GM23338 (cell line): ENCODE data around the gene PHLDB1. TPM values are rescaled to one million over a fixed set of nuclear protein-coding genes. Genes with fewer than 3 reads are reported as not detected.

ENCODE experiments used
- ATAC-seq: fragments of 200-7000 bp; cut with Tn5 transposase; 3 replicates; pipeline ENCODE4 v1.9.1; 2020
- DNase-seq: peaks from one replicate; pipeline ENCODE4 v3.0.0-alpha.2; 2015; ENCODE audit warnings: low spot score
- H2AFZ ChIP-seq: fragments of 200-600 bp; sonication (generic); 2 replicates; pipeline ENCODE4 v1.8.0; 2016; ENCODE audit warnings: antibody characterized with exemption, mild to moderate bottlenecking, moderate library complexity
- H3F3A ChIP-seq: fragments of 200-600 bp; sonication (generic); replicated peaks from 2 replicates; pipeline ENCODE4 v1.8.0; 2017; ENCODE audit warnings: antibody characterized with exemption, mixed run types, low read depth
- H3K27ac ChIP-seq: fragments of 200-600 bp; sonication (generic); 2 replicates; pipeline ENCODE4 v1.6.1; 2016; ENCODE audit warnings: low read depth
- H3K27me3 ChIP-seq: fragments of 200-600 bp; sonication (generic); 2 replicates; pipeline ENCODE4 v1.8.0; 2016; ENCODE audit warnings: mild to moderate bottlenecking, mixed run types, moderate library complexity; ENCODE audit not compliant: insufficient read depth
- H3K36me3 ChIP-seq: fragments of 200-600 bp; sonication (generic); 2 replicates; pipeline ENCODE4 v1.8.0; 2016; ENCODE audit warnings: mild to moderate bottlenecking; ENCODE audit not compliant: insufficient read depth
- H3K4me1 ChIP-seq: fragments of 200-600 bp; sonication (generic); 2 replicates; pipeline ENCODE4 v1.8.0; 2016; ENCODE audit warnings: mild to moderate bottlenecking, moderate library complexity; ENCODE audit not compliant: insufficient read depth
- H3K4me2 ChIP-seq: fragments of 200-600 bp; sonication (generic); 2 replicates; pipeline ENCODE4 v1.7.1; 2017; ENCODE audit warnings: mixed run types
- H3K4me3 ChIP-seq: fragments of 200-600 bp; sonication (generic); 2 replicates; pipeline ENCODE4 v1.6.1; 2016; ENCODE audit warnings: mixed run types
- H3K79me2 ChIP-seq: fragments of 200-600 bp; sonication (generic); replicated peaks from 2 replicates; pipeline ENCODE4 v1.8.0; 2017; ENCODE audit warnings: mild to moderate bottlenecking; ENCODE audit not compliant: insufficient read depth
- H3K9me2 ChIP-seq: fragments of 200-600 bp; sonication (generic); 2 replicates; pipeline ENCODE4 v1.8.0; 2017; ENCODE audit not compliant: insufficient read depth
- H4K20me1 ChIP-seq: fragments of 200-600 bp; sonication (generic); replicated peaks from 2 replicates; pipeline ENCODE4 v1.8.0; 2017; ENCODE audit warnings: mild to moderate bottlenecking; ENCODE audit not compliant: insufficient read depth
- H3K27ac Mint-ChIP-seq: 2 replicates; pipeline ENCODE4 v1.8.0; 2020; ENCODE audit warnings: inconsistent platforms, mild to moderate bottlenecking, moderate library complexity, mixed read lengths
- H3K27me3 Mint-ChIP-seq: 3 replicates; pipeline ENCODE4 v1.8.0; 2022; ENCODE audit warnings: low read depth, mild to moderate bottlenecking, moderate library complexity, mixed read lengths, inconsistent platforms; ENCODE audit not compliant: insufficient read depth, poor library complexity
- H3K36me3 Mint-ChIP-seq: 3 replicates; pipeline ENCODE4 v1.8.0; 2021; ENCODE audit warnings: low read depth, mild to moderate bottlenecking, inconsistent platforms, moderate library complexity, mixed read lengths
- H3K4me1 Mint-ChIP-seq: 3 replicates; pipeline ENCODE4 v1.8.0; 2020; ENCODE audit warnings: mild to moderate bottlenecking, inconsistent platforms, mixed read lengths
- H3K4me3 Mint-ChIP-seq: 3 replicates; pipeline ENCODE4 v1.8.0; 2021; ENCODE audit warnings: moderate library complexity, mild to moderate bottlenecking, inconsistent platforms, mixed read lengths
- H3K9me3 Mint-ChIP-seq: 3 replicates; pipeline ENCODE4 v1.8.0; 2020; ENCODE audit warnings: moderate library complexity, mild to moderate bottlenecking, inconsistent platforms, mixed read lengths
- CREB1 ChIP-seq: fragments of 250-450 bp; sonication (Bioruptor Pico); IDR thresholded peaks from 2 replicates; pipeline ENCODE4 v1.5.0; 2020; ENCODE audit warnings: low read depth, mild to moderate bottlenecking, moderate library complexity
- CTCF ChIP-seq, 2 experiments: fragments of 200-600 bp in 1 of 2; sonication (generic) in 1 of 2; conservative IDR thresholded peaks; 2 replicates each; pipeline versions ENCODE4 v1.5.1 to v1.6.1; 2016 to 2017; ENCODE audit warnings: antibody characterized with exemption in 2 of 2, low read depth in 2 of 2, mild to moderate bottlenecking in 2 of 2, moderate library complexity in 1 of 2
- EZH2phosphoT487 ChIP-seq: fragments of 200-600 bp; sonication (generic); IDR thresholded peaks from one replicate; pipeline ENCODE4 v1.8.1; 2018; ENCODE audit warnings: antibody characterized with exemption; ENCODE audit not compliant: unreplicated experiment
- JUNB ChIP-seq: IDR thresholded peaks from one replicate; pipeline ENCODE4 v1.6.1; 2016; ENCODE audit warnings: antibody characterized with exemption; ENCODE audit not compliant: unreplicated experiment
- REST ChIP-seq: IDR thresholded peaks from one replicate; pipeline ENCODE4 v1.6.1; 2018; ENCODE audit warnings: antibody characterized with exemption; ENCODE audit not compliant: unreplicated experiment
- STAT1 ChIP-seq: IDR thresholded peaks from one replicate; pipeline ENCODE4 v1.6.1; 2016; ENCODE audit warnings: antibody characterized with exemption; ENCODE audit not compliant: unreplicated experiment
- ZNF114 ChIP-seq: fragments of 250-450 bp; sonication (Bioruptor Pico); IDR thresholded peaks from 2 replicates; pipeline ENCODE4 v1.5.0; 2020; ENCODE audit warnings: mild to moderate bottlenecking, moderate library complexity
- polyA plus RNA-seq: library from polyadenylated mRNA; unstranded; fragments of >200 nt; fragmentation: Nextera tagmentation; extraction: Ambion mirVana; gene quantifications from 2 replicates; pipeline ENCODE4 v1.2.1, GENCODE V29; 2016
- total RNA-seq: library from RNA; depleted of rRNA; stranded (reverse); fragments of >200 nt; shearing (Covaris generic); gene quantifications from 2 replicates; pipeline ENCODE4 v1.2.3, GENCODE V29; 2014
- TF ChIP-seq, protein P1 (sequence below): fragments of 250-450 bp; sonication (Bioruptor Pico); IDR thresholded peaks from 2 replicates; pipeline ENCODE4 v1.5.0; 2020; ENCODE audit warnings: mild to moderate bottlenecking, moderate library complexity

The PHLDB1 gene
- total and polyA plus RNA-seq, 2 experiments from 2014 or later: 46.0 to 85.2 TPM

DNA sequence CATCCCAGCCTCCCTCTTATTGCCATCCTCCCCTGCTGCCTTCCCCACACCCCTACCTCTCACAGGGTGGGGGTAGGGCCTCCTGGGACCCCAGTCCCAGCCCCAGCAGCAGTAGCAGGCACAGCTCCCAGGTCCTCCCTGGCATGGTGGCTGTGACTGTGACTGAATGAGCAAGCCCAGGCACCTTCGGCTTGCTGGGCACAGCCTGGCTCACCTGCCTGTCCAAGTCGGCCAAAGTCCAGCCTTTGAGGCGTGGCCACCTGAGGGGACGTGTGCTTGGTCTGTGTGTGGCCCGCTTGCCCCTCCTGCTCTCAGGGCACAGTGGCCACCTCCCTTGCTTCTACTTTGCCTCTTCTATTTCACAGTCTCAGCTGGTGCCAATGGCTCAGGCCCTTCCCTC lies 72.1 kb downstream of the PHLDB1 start, which contains the start of gene TREH (continued):
- TF ChIP-seq, protein P1, sequence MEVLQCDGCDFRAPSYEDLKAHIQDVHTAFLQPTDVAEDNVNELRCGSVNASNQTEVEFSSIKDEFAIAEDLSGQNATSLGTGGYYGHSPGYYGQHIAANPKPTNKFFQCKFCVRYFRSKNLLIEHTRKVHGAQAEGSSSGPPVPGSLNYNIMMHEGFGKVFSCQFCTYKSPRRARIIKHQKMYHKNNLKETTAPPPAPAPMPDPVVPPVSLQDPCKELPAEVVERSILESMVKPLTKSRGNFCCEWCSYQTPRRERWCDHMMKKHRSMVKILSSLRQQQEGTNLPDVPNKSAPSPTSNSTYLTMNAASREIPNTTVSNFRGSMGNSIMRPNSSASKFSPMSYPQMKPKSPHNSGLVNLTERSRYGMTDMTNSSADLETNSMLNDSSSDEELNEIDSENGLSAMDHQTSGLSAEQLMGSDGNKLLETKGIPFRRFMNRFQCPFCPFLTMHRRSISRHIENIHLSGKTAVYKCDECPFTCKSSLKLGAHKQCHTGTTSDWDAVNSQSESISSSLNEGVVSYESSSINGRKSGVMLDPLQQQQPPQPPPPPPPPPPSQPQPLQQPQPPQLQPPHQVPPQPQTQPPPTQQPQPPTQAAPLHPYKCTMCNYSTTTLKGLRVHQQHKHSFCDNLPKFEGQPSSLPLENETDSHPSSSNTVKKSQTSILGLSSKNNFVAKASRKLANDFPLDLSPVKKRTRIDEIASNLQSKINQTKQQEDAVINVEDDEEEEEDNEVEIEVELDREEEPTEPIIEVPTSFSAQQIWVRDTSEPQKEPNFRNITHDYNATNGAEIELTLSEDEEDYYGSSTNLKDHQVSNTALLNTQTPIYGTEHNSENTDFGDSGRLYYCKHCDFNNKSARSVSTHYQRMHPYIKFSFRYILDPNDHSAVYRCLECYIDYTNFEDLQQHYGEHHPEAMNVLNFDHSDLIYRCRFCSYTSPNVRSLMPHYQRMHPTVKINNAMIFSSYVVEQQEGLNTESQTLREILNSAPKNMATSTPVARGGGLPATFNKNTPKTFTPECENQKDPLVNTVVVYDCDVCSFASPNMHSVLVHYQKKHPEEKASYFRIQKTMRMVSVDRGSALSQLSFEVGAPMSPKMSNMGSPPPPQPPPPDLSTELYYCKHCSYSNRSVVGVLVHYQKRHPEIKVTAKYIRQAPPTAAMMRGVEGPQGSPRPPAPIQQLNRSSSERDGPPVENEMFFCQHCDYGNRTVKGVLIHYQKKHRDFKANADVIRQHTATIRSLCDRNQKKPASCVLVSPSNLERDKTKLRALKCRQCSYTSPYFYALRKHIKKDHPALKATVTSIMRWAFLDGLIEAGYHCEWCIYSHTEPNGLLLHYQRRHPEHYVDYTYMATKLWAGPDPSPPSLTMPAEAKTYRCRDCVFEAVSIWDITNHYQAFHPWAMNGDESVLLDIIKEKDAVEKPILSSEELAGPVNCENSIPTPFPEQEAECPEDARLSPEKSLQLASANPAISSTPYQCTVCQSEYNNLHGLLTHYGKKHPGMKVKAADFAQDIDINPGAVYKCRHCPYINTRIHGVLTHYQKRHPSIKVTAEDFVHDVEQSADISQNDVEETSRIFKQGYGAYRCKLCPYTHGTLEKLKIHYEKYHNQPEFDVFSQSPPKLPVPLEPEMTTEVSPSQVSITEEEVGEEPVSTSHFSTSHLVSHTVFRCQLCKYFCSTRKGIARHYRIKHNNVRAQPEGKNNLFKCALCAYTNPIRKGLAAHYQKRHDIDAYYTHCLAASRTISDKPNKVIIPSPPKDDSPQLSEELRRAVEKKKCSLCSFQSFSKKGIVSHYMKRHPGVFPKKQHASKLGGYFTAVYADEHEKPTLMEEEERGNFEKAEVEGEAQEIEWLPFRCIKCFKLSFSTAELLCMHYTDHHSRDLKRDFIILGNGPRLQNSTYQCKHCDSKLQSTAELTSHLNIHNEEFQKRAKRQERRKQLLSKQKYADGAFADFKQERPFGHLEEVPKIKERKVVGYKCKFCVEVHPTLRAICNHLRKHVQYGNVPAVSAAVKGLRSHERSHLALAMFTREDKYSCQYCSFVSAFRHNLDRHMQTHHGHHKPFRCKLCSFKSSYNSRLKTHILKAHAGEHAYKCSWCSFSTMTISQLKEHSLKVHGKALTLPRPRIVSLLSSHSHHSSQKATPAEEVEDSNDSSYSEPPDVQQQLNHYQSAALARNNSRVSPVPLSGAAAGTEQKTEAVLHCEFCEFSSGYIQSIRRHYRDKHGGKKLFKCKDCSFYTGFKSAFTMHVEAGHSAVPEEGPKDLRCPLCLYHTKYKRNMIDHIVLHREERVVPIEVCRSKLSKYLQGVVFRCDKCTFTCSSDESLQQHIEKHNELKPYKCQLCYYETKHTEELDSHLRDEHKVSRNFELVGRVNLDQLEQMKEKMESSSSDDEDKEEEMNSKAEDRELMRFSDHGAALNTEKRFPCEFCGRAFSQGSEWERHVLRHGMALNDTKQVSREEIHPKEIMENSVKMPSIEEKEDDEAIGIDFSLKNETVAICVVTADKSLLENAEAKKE: no peak
- no peak for TF ChIP-seq EZH2phosphoT487

GRCh38 chr11:118682372-118682771 lies 75.0 kb downstream of the PHLDB1 start:
- H3K4me1 Mint-ChIP-seq: peaks cover 7% of the 10 kb centered on the region
- DNase-seq: no peak
- no peak overlapping the region for H3K4me3 Mint-ChIP-seq
- no peaks in the 10 kb centered on the region for H3F3A ChIP-seq
- H3K27me3 ChIP-seq: no peaks in the 10 kb centered on the region
- H3K27ac ChIP-seq: no peak overlapping the region
- no peak overlapping the region for H3K4me3 ChIP-seq
- peaks cover 9% of the 10 kb centered on the region for H3K27me3 Mint-ChIP-seq
- no peaks in the 10 kb centered on the region for H4K20me1 ChIP-seq
- no peaks in the 10 kb centered on the region for H3K36me3 Mint-ChIP-seq
- H3K9me2 ChIP-seq: no peaks in the 10 kb centered on the region
- no peak overlapping the region for H3K27ac Mint-ChIP-seq
- H3K4me1 ChIP-seq: no peaks in the 10 kb centered on the region
- H3K79me2 ChIP-seq: no peaks in the 10 kb centered on the region
- H2AFZ ChIP-seq: no peak overlapping the region
- no peaks in the 10 kb centered on the region for H3K36me3 ChIP-seq
- no peak overlapping the region for H3K4me2 ChIP-seq
- peaks cover 6% of the 10 kb centered on the region; the same call in 2 of the 3 replicates for H3K9me3 Mint-ChIP-seq
- ATAC-seq: no peak
- TF ChIP-seq STAT1: no peak
- TF ChIP-seq EZH2phosphoT487: no peak
- TF ChIP-seq REST: no peak
- no peak for TF ChIP-seq JUNB
- no peak for TF ChIP-seq CTCF (conservative IDR thresholded peaks at IDR 0.05; ENCODE audit: low read depth in 2 of 2)
- TF ChIP-seq CREB1: no peak
- no peak for TF ChIP-seq ZNF114 (CRISPR knock-in tag)
